Testis (tissue), 3 donors: ENCODE results near the gene AQP6. TPM values are rescaled to one million over a fixed set of nuclear protein-coding genes. Genes with fewer than 3 reads are reported as not detected.

Experiments
- DNase-seq: peaks from one replicate; pipeline ENCODE4 v3.0.0-alpha.2; 2019
- H3K27ac ChIP-seq, 2 donors: fragments of 200-600 bp; sonication (generic); one replicate each; pipeline ENCODE4 v1.5.1; 2019
- H3K27me3 ChIP-seq: fragments of 200-600 bp; sonication (generic); one replicate; pipeline ENCODE4 v1.5.1; 2019
- H3K36me3 ChIP-seq: fragments of 200-600 bp; sonication (generic); one replicate; pipeline ENCODE4 v1.5.1; 2017; ENCODE audit warnings: low read depth; ENCODE audit errors: missing control alignments
- H3K4me1 ChIP-seq: fragments of 200-600 bp; sonication (generic); one replicate; pipeline ENCODE4 v1.5.1; 2019
- H3K4me3 ChIP-seq, 2 donors: fragments of 200-600 bp; sonication (generic); one replicate each; pipeline ENCODE4 v1.5.1; 2017 to 2019
- H3K9me3 ChIP-seq: fragments of 200-600 bp; sonication (generic); one replicate; pipeline ENCODE4 v1.5.1; 2017
- POLR2A ChIP-seq: fragments of 450-650 bp; IDR thresholded peaks from one replicate; pipeline ENCODE4 v1.6.1; 2017; ENCODE audit warnings: antibody characterized with exemption, mild to moderate bottlenecking, moderate library complexity
- WGBS, 2 donors: methylation state at CpG; one replicate each; pipeline ENCODE4 v1.1.5; 2018; 5-methylcytosine and 5-hydroxymethylcytosine counted together
- intact Hi-C: fragments of 100-400 bp; cut with DNase I; formaldehyde crosslinking; loops from one replicate; pipeline ENCODE4 v1.15.1; 2023; ENCODE audit warnings: low total_unique reads
- polyA plus RNA-seq: library from polyadenylated mRNA; stranded (reverse); fragments of 350-450 nt; fragmentation: Illumina TruSeq; extraction: RNeasy Lipid Tissue Mini Kit (QIAGEN cat#74804); gene quantifications from one replicate; pipeline ENCODE4 v1.2.3, GENCODE V29; 2014; ENCODE audit warnings: low read depth, low replicate concordance; ENCODE audit not compliant: insufficient read depth
- total RNA-seq, 2 donors: library from RNA; depleted of rRNA; stranded (reverse); fragments of >200 nt; gene quantifications; one replicate each; pipeline ENCODE4 v1.2.3, GENCODE V29; 2016
- TF ChIP-seq, protein P1 (sequence below), 3 experiments: fragments of 450-650 bp in 2 of 3; fragments of 200-600 bp in 1 of 3; sonication (generic) in 1 of 3; IDR thresholded peaks; one replicate each; pipeline ENCODE4 v1.5.1; 2016 to 2019; ENCODE audit warnings: antibody characterized with exemption in 3 of 3, mild to moderate bottlenecking in 2 of 3, moderate library complexity in 1 of 3

AQP6 gene
- total and polyA plus RNA-seq, 3 donors from 2014 or later, result 1.7 to 3.1 (median 2.2) TPM

- Histone ChIP-seq H3K27ac (no peak overlapping the region), H3K27me3 (no peaks in the 10 kb centered on the region), H3K9me3 (no peaks in the 10 kb centered on the region), H3K4me1 (peaks cover 3% of the 10 kb centered on the region), H3K36me3 (no peaks in the 10 kb centered on the region), H3K4me3 (no peak overlapping the region)
- TF ChIP-seq, protein P1, sequence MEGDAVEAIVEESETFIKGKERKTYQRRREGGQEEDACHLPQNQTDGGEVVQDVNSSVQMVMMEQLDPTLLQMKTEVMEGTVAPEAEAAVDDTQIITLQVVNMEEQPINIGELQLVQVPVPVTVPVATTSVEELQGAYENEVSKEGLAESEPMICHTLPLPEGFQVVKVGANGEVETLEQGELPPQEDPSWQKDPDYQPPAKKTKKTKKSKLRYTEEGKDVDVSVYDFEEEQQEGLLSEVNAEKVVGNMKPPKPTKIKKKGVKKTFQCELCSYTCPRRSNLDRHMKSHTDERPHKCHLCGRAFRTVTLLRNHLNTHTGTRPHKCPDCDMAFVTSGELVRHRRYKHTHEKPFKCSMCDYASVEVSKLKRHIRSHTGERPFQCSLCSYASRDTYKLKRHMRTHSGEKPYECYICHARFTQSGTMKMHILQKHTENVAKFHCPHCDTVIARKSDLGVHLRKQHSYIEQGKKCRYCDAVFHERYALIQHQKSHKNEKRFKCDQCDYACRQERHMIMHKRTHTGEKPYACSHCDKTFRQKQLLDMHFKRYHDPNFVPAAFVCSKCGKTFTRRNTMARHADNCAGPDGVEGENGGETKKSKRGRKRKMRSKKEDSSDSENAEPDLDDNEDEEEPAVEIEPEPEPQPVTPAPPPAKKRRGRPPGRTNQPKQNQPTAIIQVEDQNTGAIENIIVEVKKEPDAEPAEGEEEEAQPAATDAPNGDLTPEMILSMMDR (IDR thresholded peaks at IDR 0.05), result no peak
- TF ChIP-seq POLR2A, result no peak
- no peak for DNase-seq
- intact Hi-C loops, result loop anchor here (10.0 kb wide), 1 partner anchor 91 kb away; no protein-coding TSS in a partner anchor
- WGBS, 2 donors, result 68 to 72% methylated on average over 10 to 13 of the region's 13 CpGs
Measured at GRCh38 chr12:49955899-49956662, 16.7 kb upstream of the AQP6 start.

DNA sequence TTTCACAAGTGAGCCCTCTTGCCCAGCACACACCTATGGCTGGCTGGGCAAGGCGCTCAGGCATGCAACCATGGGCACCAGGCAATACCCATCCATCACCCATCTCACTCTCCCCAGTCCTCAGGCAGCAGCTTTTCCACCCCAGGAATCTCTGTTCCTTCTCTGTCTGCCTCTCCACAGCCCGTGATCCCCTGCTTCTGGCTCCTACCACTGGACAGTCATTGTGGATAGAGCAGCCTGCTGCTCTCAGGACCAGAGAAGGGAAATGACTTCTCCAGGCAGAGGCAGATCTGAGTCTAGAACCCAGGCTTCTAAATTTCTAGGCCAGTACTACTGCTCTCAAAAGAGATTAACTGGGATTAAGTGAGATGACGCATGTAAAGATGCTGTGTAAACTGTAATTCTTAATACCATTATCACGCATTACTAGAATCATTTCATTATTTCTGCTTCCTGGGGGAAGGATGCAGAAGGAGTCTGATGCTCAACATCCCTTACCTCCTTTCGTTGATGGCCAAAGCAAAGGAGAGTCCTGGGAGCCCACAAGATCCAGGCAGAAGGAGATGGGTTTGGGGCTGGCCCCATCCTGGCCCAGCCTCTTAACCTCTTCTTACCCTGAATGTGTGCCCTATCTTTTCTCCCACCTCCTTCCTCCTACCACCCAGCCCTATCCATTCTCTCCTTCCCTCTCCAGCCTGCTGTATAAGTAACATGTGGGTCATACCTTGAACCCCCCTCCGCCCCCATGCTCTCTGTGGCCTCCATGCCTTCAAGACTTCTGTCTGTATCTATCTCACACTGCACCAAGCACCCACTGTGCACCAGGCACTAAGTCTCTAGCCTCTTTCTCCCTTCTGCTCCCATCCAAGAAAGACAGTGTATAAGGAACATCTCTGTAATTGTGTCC is 15.8 kb upstream of the AQP6 start:
- no peaks in the 10 kb centered on the region for H3K27me3 ChIP-seq

DNA sequence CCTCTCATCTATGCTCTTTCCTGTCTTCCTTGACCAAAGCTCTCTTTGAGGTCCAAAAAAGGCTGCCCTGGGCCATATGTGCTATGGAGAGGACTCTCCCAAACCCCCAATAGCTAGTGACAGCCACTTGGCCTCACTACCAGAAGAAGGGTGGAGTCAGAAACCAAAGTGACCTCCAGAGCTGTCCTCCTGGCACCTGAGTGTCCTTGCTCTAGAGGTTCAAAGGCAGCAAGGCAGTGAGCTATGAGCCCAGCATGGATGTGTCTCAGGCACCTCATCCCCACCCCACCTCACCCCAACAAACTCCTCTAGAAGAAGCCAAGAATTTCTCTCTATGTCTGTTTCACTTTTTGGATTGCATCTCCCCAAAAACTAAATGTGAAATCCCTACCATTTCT is 15.2 kb upstream of the AQP6 start:
- H3K4me3 ChIP-seq, result no peak overlapping the region
- H3K9me3 ChIP-seq, result no peaks in the 10 kb centered on the region
- peaks cover 3% of the 10 kb centered on the region for H3K4me1 ChIP-seq
- H3K27ac ChIP-seq, result no peak overlapping the region
- intact Hi-C loops, result loop anchor here (10.0 kb wide), 1 partner anchor 93 kb away; no protein-coding TSS in a partner anchor
- no peak for DNase-seq
- H3K36me3 ChIP-seq, result no peaks in the 10 kb centered on the region
- TF ChIP-seq POLR2A, result no peak
- TF ChIP-seq, protein P1 (IDR thresholded peaks at IDR 0.05), result no peak
- H3K27me3 ChIP-seq, result no peaks in the 10 kb centered on the region

More for the DNA sequence above, 15.8 kb upstream of the AQP6 start:
- WGBS, 2 donors, result 95 to 96% methylated on average over 6 of the region's 6 CpGs
- TF ChIP-seq, protein P1 (IDR thresholded peaks at IDR 0.05), result no peak
- TF ChIP-seq POLR2A, result no peak
- Histone ChIP-seq H3K27ac (no peak overlapping the region), H3K4me1 (peaks cover 3% of the 10 kb centered on the region), H3K9me3 (no peaks in the 10 kb centered on the region), H3K36me3 (no peaks in the 10 kb centered on the region), H3K4me3 (no peak overlapping the region)
- intact Hi-C loops, result loop anchor here (10.0 kb wide), 1 partner anchor 92 kb away; no protein-coding TSS in a partner anchor
- no peak for DNase-seq

DNA sequence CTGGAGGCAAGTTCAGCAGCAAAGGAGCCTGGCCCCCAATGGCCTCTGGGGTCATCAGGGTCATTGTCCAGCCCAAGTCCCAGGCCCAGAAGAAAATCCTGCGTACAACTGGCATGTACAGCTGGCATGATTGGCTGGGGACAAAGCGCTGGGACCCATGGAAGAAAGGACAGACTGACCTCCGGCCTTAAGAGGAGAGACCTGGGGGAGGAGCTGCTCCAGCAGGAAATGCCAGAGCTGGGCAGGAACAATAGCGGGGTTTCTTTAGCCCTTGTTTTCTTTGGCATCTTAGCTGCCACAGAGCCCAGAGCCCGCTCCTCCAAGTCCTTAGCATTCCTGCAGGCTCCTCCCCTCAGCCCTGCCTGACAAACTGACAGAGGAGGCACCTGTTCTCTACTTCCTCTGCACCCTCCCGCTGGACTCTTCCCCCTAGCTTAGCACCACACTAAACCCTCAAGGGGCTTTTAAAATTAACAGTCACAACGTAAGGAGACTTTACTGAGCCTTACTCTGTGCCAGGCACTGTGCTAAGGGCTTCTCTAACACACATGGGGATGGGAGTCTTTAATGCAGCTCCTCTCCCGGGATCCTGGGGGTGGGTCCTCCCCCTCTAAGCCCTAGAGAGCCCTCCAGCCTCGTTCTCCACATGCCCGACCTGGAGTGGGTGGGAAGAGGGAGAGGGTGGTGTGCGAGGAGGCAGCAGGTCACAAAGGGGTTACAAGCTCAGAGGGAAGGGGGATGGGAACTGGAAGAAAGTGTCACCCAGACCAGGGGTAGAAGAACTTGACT is 12.9 kb upstream of the AQP6 start:
- H3K9me3 ChIP-seq, result no peaks in the 10 kb centered on the region
- TF ChIP-seq, protein P1 (IDR thresholded peaks at IDR 0.05), result no peak
- TF ChIP-seq POLR2A, result no peak
- intact Hi-C loops, result loop anchor here (10.0 kb wide), 1 partner anchor 95 kb away; no protein-coding TSS in a partner anchor
- WGBS, 2 donors, result 50 to 64% methylated on average over 10 to 11 of the region's 11 CpGs
- peak; percentile 37 for DNase-seq
- H3K27me3 ChIP-seq, result no peaks in the 10 kb centered on the region
- H3K4me1 ChIP-seq, result peaks cover 15% of the 10 kb centered on the region
- no peaks in the 10 kb centered on the region for H3K36me3 ChIP-seq
- H3K27ac ChIP-seq, result no peak overlapping the region
- H3K4me3 ChIP-seq, result no peak overlapping the region
